ENCODE measurements around the gene SMIM5.

The SMIM5 gene

DNA sequence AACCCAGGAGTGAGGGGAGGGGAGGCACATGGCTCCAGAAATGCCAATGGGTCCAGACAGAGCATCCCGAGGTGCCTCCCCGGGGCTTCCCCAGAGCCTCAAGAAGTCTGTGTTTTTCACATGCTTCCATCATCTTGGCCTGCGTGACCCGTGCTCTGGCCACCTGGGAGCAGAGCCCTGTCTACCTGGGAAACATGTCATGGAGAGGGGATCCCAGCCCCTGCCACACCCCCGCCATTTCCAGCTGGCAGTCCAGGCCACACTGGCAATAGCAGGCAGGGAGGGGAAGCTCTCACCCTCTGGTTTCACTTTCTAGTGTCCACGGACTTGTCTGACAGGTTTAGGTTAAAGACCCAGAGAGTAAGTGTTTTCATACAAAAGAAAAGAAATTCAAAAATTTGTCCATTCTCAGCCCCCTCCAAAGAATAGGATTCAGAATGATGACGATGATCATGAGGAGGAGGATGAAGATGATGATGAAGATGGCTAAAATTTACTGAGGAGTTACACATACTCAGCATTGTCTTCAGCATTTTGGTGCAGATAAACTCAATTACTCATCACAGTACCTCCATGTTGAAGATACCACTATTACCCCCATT, 9.0 kb downstream of the SMIM5 start:
- DNase-seq: no peak

GRCh38 chr17:75642784-75643642, 9.8 kb downstream of the SMIM5 start:
- no peak for DNase-seq

GRCh38 chr17:75643643-75644017, 10.4 kb downstream of the SMIM5 start:
- no peak for DNase-seq

- DNase-seq: no peak
Measured at GRCh38 chr17:75645501-75645888, 12.3 kb downstream of the SMIM5 start.

DNA sequence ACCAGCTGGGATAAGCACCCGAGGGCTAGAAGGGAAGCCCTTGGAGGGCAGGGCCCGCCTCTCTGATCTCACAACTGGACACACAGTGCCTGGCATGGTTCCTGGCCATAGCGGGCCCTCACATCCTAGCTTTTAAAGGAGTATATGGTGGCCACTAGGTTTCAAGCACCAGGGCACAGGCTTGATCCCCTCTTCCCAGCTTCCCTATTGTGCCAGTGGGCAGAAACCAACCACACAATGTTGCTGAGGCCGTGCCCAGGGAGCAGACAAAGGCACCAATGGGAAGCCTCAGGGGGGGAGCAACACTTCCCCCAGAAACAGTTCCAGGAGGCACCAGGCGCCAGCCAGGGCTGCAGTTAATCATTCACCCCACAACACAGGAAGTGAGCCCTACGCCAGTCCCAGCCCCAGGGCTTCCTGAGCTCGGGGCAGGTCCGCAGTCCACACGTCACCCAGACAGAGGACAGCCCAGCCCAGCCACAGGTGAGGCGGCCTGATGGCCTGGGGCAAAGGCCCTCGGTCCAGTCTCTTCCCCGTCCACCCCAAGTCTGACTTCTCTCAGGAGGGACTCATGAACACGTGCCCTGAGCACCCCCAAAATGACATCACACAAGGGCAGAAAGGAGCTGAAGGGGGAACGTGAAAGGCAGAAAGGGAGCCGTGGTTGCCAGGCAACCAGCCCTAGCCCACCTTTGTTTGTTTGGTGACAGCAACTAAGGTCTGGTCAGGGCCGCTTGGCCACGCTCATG, 12.8 kb downstream of the SMIM5 start:
- peak; percentile 19 to 43 for DNase-seq

DNA sequence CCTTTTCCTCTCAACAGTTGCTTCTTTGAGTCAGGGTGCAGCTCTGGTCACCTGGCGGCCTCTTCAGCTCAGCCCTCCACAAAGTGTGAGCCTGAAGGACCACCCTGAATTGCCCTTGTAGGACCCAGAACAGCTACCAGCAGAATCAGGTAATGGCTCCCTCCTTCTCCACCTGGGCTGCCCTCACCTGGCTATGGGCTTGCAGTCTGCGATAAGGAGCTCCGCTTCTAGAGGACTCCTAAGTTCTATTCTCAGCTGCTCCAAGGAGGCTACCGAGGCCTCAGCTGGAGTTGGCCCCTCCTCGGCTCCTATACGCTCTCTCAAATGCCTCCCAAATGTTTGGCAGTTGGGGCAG, 13.4 kb downstream of the SMIM5 start:
- DNase-seq: no peak

DNA sequence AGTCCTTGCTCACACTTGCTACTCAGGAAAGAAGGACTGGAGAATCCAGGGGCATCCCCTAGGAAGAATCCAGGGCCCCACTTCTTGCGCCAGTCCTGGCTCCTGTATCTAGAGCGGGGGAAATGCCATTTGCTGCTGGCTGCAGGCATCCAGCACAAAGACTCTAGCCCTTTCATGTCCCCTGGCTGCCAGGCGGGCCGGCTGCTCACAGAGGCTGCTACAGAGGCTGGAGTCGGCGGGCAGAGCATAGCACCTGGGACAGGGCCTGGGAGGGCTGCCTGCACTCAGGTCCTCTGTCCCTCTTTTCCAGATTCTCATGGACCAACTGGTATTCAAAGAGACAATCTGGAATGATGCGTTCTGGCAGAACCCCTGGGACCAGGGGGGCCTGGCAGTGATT, 13.8 kb downstream of the SMIM5 start:
- no peak for DNase-seq

DNA sequence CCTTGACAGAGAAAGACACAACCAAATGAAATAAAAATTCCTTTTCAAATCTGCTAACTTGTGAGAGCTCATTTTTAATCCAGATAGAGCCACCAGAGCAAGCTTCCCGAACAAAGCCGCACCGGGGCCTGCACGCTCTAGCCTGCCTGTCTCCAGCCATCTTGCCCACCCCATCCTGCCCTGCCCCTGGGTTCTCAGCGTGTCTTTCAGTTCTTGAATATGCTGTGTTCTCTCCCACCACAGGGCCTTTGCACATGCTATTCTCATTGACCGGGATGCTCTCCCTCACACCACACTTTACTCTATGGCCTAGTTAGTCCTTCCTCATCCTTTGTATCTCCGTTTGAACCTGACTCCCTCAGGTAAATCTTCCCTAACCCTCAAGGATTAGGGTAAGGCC, 14.7 kb downstream of the SMIM5 start:
- DNase-seq: no peak

- no peak for DNase-seq
Measured at GRCh38 chr17:75649687-75650086, 16.5 kb downstream of the SMIM5 start.

GRCh38 chr17:75650874-75651273, 17.6 kb downstream of the SMIM5 start:
- DNase-seq: no peak

- no peak for DNase-seq
Measured at GRCh38 chr17:75652341-75652740, 19.1 kb downstream of the SMIM5 start.

GRCh38 chr17:75652934-75653549, 19.8 kb downstream of the SMIM5 start:
- DNase-seq: peak; percentile 26

DNA sequence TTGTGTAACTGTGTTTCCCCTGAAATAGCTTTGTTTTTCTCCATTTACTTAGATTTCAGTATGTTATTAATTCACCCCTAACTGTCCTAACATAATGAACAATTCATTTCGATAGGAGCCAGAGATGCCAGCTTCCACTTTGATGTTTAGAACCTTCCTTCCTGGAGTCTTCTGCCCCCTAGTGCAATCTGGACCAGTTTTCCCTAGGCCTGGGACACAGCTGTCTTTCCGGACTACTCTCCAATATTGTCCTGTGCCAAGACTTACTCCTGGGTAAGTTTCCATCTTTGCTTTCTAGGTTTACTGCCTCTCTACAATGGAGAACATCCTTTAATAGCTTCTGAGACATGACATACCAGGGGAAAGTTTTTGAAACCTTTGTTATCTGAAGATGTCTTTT, 20.9 kb downstream of the SMIM5 start:
- DNase-seq: no peak

GRCh38 chr17:75658237-75658636, 25.0 kb downstream of the SMIM5 start:
- no peak for DNase-seq

GRCh38 chr17:75661531-75661930, 28.3 kb downstream of the SMIM5 start:
- no peak for DNase-seq

DNA sequence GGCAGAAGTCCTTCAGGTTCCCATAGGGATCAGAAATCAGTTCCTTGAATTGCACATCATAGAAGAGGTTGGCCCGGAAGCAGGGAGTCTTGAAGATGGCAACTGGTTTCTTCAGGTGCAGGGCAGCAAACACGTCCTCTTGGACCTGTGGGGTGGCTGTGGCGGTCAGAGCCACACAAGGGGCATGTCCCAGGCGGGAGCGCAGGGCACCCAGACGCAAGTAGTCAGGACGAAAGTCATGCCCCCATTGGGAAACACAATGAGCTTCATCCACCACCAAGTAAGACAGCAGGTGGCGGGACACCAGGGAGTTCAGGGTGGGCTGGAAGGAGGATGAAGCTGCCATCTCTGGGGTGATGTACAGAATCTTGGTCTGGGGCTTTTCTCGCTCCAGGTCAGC, 29.3 kb downstream of the SMIM5 start:
- no peak for DNase-seq

GRCh38 chr17:75664099-75664549, 30.9 kb downstream of the SMIM5 start:
- DNase-seq: peak in 1 of 2 donors; percentile 43

GRCh38 chr17:75665981-75666380, 32.7 kb downstream of the SMIM5 start:
- no peak for DNase-seq

- peak; percentile 97 for DNase-seq
Measured at GRCh38 chr17:75666959-75667790, 33.9 kb downstream of the SMIM5 start, which contains the start of the genes RECQL5 and SAP30BP. Gene RECQL5 (minus strand): TSS chr17:75667154. CDS start chr17:75666557, 597 bp downstream. Gene SAP30BP (plus strand): TSS chr17:75667338. CDS start chr17:75667373, 35 bp downstream.

GRCh38 chr17:75667825-75668224, 34.6 kb downstream of the SMIM5 start:
- DNase-seq: no peak

DNA sequence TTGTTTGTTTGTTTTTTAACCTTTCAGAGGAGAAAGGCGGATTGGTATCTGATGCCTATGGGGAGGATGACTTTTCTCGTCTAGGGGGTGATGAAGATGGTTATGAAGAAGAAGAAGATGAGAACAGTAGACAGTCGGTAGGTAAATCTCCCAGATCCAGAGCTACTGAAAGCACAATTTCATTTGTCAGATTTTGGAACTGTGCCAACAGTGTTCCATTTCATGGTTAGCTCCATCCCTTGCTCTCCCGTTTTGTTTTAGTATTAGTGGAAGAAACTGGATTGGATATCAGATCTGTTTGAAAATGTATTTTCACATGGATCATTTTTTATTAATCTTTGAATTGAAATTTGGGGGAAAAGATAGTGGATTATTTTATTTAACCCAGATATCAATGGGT, 35.3 kb downstream of the SMIM5 start:
- no peak for DNase-seq

DNA sequence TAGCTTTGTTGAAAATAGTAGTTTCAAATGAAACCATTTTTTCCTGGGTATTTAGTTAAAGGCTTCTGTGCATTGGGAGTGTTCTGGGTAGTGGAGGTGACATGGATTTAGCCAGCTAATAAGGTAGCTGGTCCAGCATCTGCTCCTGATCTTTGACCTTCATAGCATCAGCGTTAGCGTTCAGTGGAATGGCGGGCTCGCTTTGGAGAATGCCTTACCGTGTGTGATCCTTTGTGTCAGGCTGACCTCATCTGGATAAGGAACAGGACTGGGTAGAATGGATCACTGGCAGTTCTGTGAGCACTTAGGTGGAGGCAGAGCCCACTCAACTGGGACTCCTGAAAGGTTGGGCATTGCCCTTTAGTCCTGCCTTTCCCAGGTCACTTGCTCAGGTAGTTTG, 37.6 kb downstream of the SMIM5 start:
- DNase-seq: no peak

All from CD4-positive, alpha-beta T cell treated with Interleukin-1 beta for 1 hour (primary cell).